ENCODE data around the gene RUNX2. TPM values are rescaled to one million over a fixed set of nuclear protein-coding genes. Genes with fewer than 3 reads are reported as not detected.
"Not testable (repeated sequence)": the region's sequence is repeated elsewhere in the genome, so short reads cannot be mapped to it uniquely, and the experiment has no call there.

The RUNX2 gene
- total RNA-seq, 1 donor: 10.4 TPM

GRCh38 chr6:45658958-45659357, 330.8 kb downstream of the RUNX2 start:
- Histone ChIP-seq H3K9me3 (ENCODE audit: low read depth, low read length) (no peaks in the 10 kb centered on the region), H3K27me3 (ENCODE audit: insufficient read depth, low read length) (peaks cover 14% of the 10 kb centered on the region), H3K4me3 (ENCODE audit: low read length) (no peak overlapping the region), H3K4me1 (ENCODE audit: insufficient read depth, low read length) (peaks cover 15% of the 10 kb centered on the region)

GRCh38 chr6:45661661-45662060, 333.5 kb downstream of the RUNX2 start:
- Histone ChIP-seq H3K4me3 (ENCODE audit: low read length) (no peak overlapping the region), H3K9me3 (ENCODE audit: low read depth, low read length) (no peaks in the 10 kb centered on the region), H3K27me3 (ENCODE audit: insufficient read depth, low read length) (peaks cover 14% of the 10 kb centered on the region), H3K4me1 (ENCODE audit: insufficient read depth, low read length) (peaks cover 22% of the 10 kb centered on the region)

GRCh38 chr6:45663251-45664221, 335.4 kb downstream of the RUNX2 start:
- peaks cover 14% of the 10 kb centered on the region for H3K27me3 ChIP-seq (ENCODE audit: insufficient read depth, low read length)
- no peaks in the 10 kb centered on the region for H3K9me3 ChIP-seq (ENCODE audit: low read depth, low read length)
- no peak overlapping the region for H3K4me3 ChIP-seq (ENCODE audit: low read length)
- H3K4me1 ChIP-seq (ENCODE audit: insufficient read depth, low read length): peaks cover 22% of the 10 kb centered on the region

DNA sequence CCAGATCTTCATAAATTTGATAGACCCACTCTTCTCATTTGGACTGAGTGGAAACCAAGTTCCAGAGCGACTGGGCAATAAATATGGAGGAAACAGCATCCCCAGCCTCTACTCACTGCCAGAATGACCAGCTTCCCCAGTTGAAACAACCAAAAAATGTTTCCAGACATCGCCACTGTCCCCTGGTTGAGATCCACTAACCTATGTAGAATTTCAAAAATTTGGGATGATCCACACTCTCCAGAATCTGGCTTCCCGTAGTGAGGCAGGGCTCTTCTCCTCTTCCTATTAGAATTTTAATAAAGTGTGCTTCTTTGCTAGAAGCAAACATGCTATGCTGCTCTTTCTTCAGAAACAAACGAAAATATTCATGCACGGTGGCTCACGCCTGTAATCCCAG, 336.6 kb downstream of the RUNX2 start:
- Histone ChIP-seq H3K9me3 (ENCODE audit: low read depth, low read length) (no peaks in the 10 kb centered on the region), H3K4me3 (ENCODE audit: low read length) (no peak overlapping the region), H3K4me1 (ENCODE audit: insufficient read depth, low read length) (peaks cover 17% of the 10 kb centered on the region), H3K27me3 (ENCODE audit: insufficient read depth, low read length) (peaks cover 14% of the 10 kb centered on the region)

- H3K4me3 ChIP-seq (ENCODE audit: low read length): no peak overlapping the region
- peaks cover 14% of the 10 kb centered on the region for H3K27me3 ChIP-seq (ENCODE audit: insufficient read depth, low read length)
- no peaks in the 10 kb centered on the region for H3K9me3 ChIP-seq (ENCODE audit: low read depth, low read length)
- peaks cover 17% of the 10 kb centered on the region for H3K4me1 ChIP-seq (ENCODE audit: insufficient read depth, low read length)
These were observed 337.7 kb downstream of the RUNX2 start for GRCh38 chr6:45665859-45666258.

DNA sequence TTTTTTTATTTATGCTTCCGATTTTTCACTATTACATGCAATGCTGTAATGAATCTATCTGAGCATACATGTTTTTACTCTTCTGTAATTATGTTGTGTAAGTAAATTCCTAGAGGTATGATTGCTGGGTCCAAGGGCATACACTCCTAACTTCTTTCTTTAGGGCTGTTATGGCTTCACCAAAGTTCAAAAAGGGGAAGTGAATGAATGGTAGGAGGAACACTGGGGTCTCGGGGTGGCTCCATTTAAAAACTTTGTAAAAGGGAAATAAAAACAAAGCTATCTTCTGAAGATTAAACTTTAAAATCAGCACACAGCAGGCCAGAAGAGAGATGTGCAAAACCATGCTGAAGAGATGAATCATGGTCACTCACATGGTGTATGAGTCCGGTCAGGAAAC, 338.7 kb downstream of the RUNX2 start:
- H3K9me3 ChIP-seq (ENCODE audit: low read depth, low read length): no peaks in the 10 kb centered on the region
- no peak overlapping the region for H3K4me3 ChIP-seq (ENCODE audit: low read length)
- peaks cover 17% of the 10 kb centered on the region for H3K4me1 ChIP-seq (ENCODE audit: insufficient read depth, low read length)
- peaks cover 14% of the 10 kb centered on the region for H3K27me3 ChIP-seq (ENCODE audit: insufficient read depth, low read length)

GRCh38 chr6:45667300-45667699, 339.2 kb downstream of the RUNX2 start:
- Histone ChIP-seq H3K9me3 (ENCODE audit: low read depth, low read length) (no peaks in the 10 kb centered on the region), H3K4me3 (ENCODE audit: low read length) (no peak overlapping the region), H3K4me1 (ENCODE audit: insufficient read depth, low read length) (peaks cover 17% of the 10 kb centered on the region), H3K27me3 (ENCODE audit: insufficient read depth, low read length) (peaks cover 14% of the 10 kb centered on the region)

DNA sequence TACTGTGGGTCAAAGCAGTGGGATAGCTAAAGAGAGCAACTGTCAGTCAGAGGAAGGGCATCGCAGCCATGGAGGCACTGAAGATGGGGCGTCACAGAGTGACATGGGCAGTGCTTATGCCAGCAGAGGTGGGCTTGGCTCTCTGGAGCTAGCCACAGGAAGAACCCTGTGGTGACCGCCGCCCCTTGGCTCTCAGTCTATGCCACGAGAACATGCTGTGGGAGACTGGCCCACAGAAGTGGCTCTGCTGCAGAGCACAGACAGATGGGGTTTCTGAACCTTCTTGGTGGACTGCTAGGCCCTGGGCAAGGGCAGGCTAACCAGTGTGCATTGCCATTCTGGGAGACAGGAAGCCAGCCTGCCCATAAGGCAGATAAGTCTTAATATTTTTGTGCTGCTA, 339.6 kb downstream of the RUNX2 start:
- H3K4me1 ChIP-seq (ENCODE audit: insufficient read depth, low read length): peaks cover 17% of the 10 kb centered on the region

GRCh38 chr6:45668705-45669104, 340.6 kb downstream of the RUNX2 start:
- Histone ChIP-seq H3K27me3 (ENCODE audit: insufficient read depth, low read length) (peaks cover 2% of the 10 kb centered on the region), H3K9me3 (ENCODE audit: low read depth, low read length) (no peaks in the 10 kb centered on the region), H3K4me3 (ENCODE audit: low read length) (no peak overlapping the region), H3K4me1 (ENCODE audit: insufficient read depth, low read length) (peaks cover 9% of the 10 kb centered on the region)

More for the DNA sequence above, 339.6 kb downstream of the RUNX2 start:
- Histone ChIP-seq H3K4me3 (ENCODE audit: low read length) (no peak overlapping the region), H3K27me3 (ENCODE audit: insufficient read depth, low read length) (peaks cover 11% of the 10 kb centered on the region), H3K9me3 (ENCODE audit: low read depth, low read length) (no peaks in the 10 kb centered on the region)

- not testable (repeated sequence) for H3K9me3 ChIP-seq (ENCODE audit: low read depth, low read length); H3K27me3 ChIP-seq (ENCODE audit: insufficient read depth, low read length); H3K4me3 ChIP-seq (ENCODE audit: low read length)
- peaks cover 21% of the 10 kb centered on the region for H3K4me1 ChIP-seq (ENCODE audit: insufficient read depth, low read length)
These were observed 345.0 kb downstream of the RUNX2 start for GRCh38 chr6:45673167-45673566.

GRCh38 chr6:45675166-45675565, 347.0 kb downstream of the RUNX2 start:
- peaks cover 33% of the 10 kb centered on the region for H3K4me1 ChIP-seq (ENCODE audit: insufficient read depth, low read length)
- not testable (repeated sequence) for H3K27me3 ChIP-seq (ENCODE audit: insufficient read depth, low read length); H3K4me3 ChIP-seq (ENCODE audit: low read length); H3K9me3 ChIP-seq (ENCODE audit: low read depth, low read length)

- H3K27me3 ChIP-seq (ENCODE audit: insufficient read depth, low read length): no peaks in the 10 kb centered on the region
- H3K4me3 ChIP-seq (ENCODE audit: low read length): no peak overlapping the region
- H3K9me3 ChIP-seq (ENCODE audit: low read depth, low read length): no peaks in the 10 kb centered on the region
These were observed 347.5 kb downstream of the RUNX2 start for GRCh38 chr6:45675634-45676033.

GRCh38 chr6:45676380-45676779, 348.2 kb downstream of the RUNX2 start:
- H3K9me3 ChIP-seq (ENCODE audit: low read depth, low read length): no peaks in the 10 kb centered on the region
- H3K4me1 ChIP-seq (ENCODE audit: insufficient read depth, low read length): peaks cover 33% of the 10 kb centered on the region
- H3K4me3 ChIP-seq (ENCODE audit: low read length): no peak overlapping the region
- H3K27me3 ChIP-seq (ENCODE audit: insufficient read depth, low read length): no peaks in the 10 kb centered on the region

More at GRCh38 chr6:45675634-45676033, 347.5 kb downstream of the RUNX2 start:
- H3K4me1 ChIP-seq (ENCODE audit: insufficient read depth, low read length): peaks cover 33% of the 10 kb centered on the region

GRCh38 chr6:45677381-45678284, 349.5 kb downstream of the RUNX2 start:
- Histone ChIP-seq H3K27me3 (ENCODE audit: insufficient read depth, low read length) (no peaks in the 10 kb centered on the region), H3K9me3 (ENCODE audit: low read depth, low read length) (no peaks in the 10 kb centered on the region), H3K4me3 (ENCODE audit: low read length) (no peak overlapping the region), H3K4me1 (ENCODE audit: insufficient read depth, low read length) (peaks cover 38% of the 10 kb centered on the region)

- Histone ChIP-seq H3K4me1 (ENCODE audit: insufficient read depth, low read length) (peaks cover 38% of the 10 kb centered on the region), H3K9me3 (ENCODE audit: low read depth, low read length) (no peaks in the 10 kb centered on the region), H3K4me3 (ENCODE audit: low read length) (no peak overlapping the region), H3K27me3 (ENCODE audit: insufficient read depth, low read length) (no peaks in the 10 kb centered on the region)
These were observed 350.1 kb downstream of the RUNX2 start for GRCh38 chr6:45678285-45678607.
